HEK293 (cell line): ENCODE results near the gene CD55.

Source experiments
- CTCF ChIA-PET: fragments of 350-600 bp; formaldehyde crosslinking; extraction: SDS; loops from one replicate; lab custom pipeline; 2021; ENCODE audit warnings: antibody characterized with exemption; lab: Yijun Ruan, JAX
- POLR2A ChIA-PET: fragments of 300-600 bp; formaldehyde crosslinking; extraction: SDS; loops from one replicate; lab custom pipeline; 2020; ENCODE audit warnings: antibody characterized with exemption, inconsistent platforms; lab: Yijun Ruan, JAX
- H3K27ac ChIP-seq: fragments of 200-500 bp; sonication (Bioruptor generic); 2 replicates; pipeline ENCODE4 v1.5.1; 2014; ENCODE audit warnings: low read depth, low read length, control low read depth, inconsistent platforms; ENCODE audit errors: extremely low read depth
- H3K36me3 ChIP-seq, 2 experiments: fragments of 200-500 bp in 1 of 2; sonication (Bioruptor generic) in 1 of 2; 1 replicate in 1 of 2; 2 replicates in 1 of 2; pipeline ENCODE4 v1.5.1; 2014 to 2017; ENCODE audit warnings: inconsistent platforms in 2 of 2, low read length in 2 of 2; ENCODE audit not compliant: control insufficient read depth in 2 of 2, insufficient read depth in 1 of 2
- H3K4me1 ChIP-seq: fragments of 200-500 bp; sonication (Bioruptor generic); 2 replicates; pipeline ENCODE4 v1.5.1; 2014; ENCODE audit warnings: mild to moderate bottlenecking, low read length, inconsistent platforms; ENCODE audit not compliant: control insufficient read depth, insufficient read depth
- H3K4me3 ChIP-seq: 2 replicates; pipeline ENCODE4 v1.5.1; 2011; ENCODE audit warnings: low read depth, mild to moderate bottlenecking, control low read depth, low read length, moderate library complexity
- H3K9me3 ChIP-seq: fragments of 200-500 bp; sonication (Bioruptor generic); 2 replicates; pipeline ENCODE4 v1.5.1; 2014; ENCODE audit warnings: low read depth, low read length, inconsistent platforms; ENCODE audit not compliant: control insufficient read depth, insufficient read depth
- BCL11A ChIP-seq: fragments of 450-650 bp; formaldehyde crosslinking; IDR thresholded peaks from 2 replicates; pipeline ENCODE4 v1.5.1; 2016; ENCODE audit warnings: low read depth, missing biosample characterization, missing genetic modification characterization
- CTCF ChIP-seq: fragments of 450-650 bp; formaldehyde crosslinking; IDR thresholded peaks from 2 replicates; pipeline ENCODE4 v1.5.1; 2016; ENCODE audit warnings: missing biosample characterization, missing genetic modification characterization
- GLI4 ChIP-seq: fragments of 450-650 bp; formaldehyde crosslinking; IDR thresholded peaks from 2 replicates; pipeline ENCODE4 v1.5.1; 2016; ENCODE audit warnings: missing biosample characterization, missing genetic modification characterization
- HOXA7 ChIP-seq: sonication (generic); formaldehyde crosslinking; IDR thresholded peaks from 2 replicates; pipeline ENCODE4 v1.8.1; 2022; ENCODE audit warnings: missing genetic modification reagents, borderline replicate concordance
- KLF17 ChIP-seq: fragments of 450-650 bp; formaldehyde crosslinking; IDR thresholded peaks from 2 replicates; pipeline ENCODE4 v1.5.1; 2016; ENCODE audit warnings: missing biosample characterization, missing genetic modification characterization
- KLF8 ChIP-seq: fragments of 450-650 bp; formaldehyde crosslinking; IDR thresholded peaks from 2 replicates; pipeline ENCODE4 v1.5.1; 2016; ENCODE audit warnings: missing biosample characterization, missing genetic modification characterization
- RBAK ChIP-seq: fragments of 450-650 bp; formaldehyde crosslinking; IDR thresholded peaks from 2 replicates; pipeline ENCODE4 v1.5.1; 2016; ENCODE audit warnings: missing biosample characterization, missing genetic modification characterization
- SP2 ChIP-seq: fragments of 450-650 bp; formaldehyde crosslinking; IDR thresholded peaks from 2 replicates; pipeline ENCODE4 v1.5.1; 2016; ENCODE audit warnings: missing biosample characterization, missing genetic modification characterization
- TCF7L2 ChIP-seq: IDR thresholded peaks from 2 replicates; pipeline ENCODE4 v1.6.1; 2011; ENCODE audit warnings: low read depth, mild to moderate bottlenecking, inconsistent platforms, low read length, moderate library complexity, borderline replicate concordance
- TRIM28 ChIP-seq: IDR thresholded peaks from 2 replicates; pipeline ENCODE4 v1.6.1; 2011; ENCODE audit warnings: low read length, control low read depth, borderline replicate concordance
- ZBTB21 ChIP-seq: fragments of 450-650 bp; formaldehyde crosslinking; IDR thresholded peaks from 2 replicates; pipeline ENCODE4 v1.5.1; 2017; ENCODE audit warnings: missing biosample characterization, missing genetic modification characterization
- ZBTB7A ChIP-seq: fragments of 450-650 bp; formaldehyde crosslinking; IDR thresholded peaks from 2 replicates; pipeline ENCODE4 v1.5.1; 2016; ENCODE audit warnings: low read depth, missing biosample characterization, missing genetic modification characterization
- ZBTB8A ChIP-seq: fragments of 450-650 bp; formaldehyde crosslinking; IDR thresholded peaks from 2 replicates; pipeline ENCODE4 v1.5.1; 2016; ENCODE audit warnings: missing biosample characterization, missing genetic modification characterization
- ZFP3 ChIP-seq: fragments of 450-650 bp; formaldehyde crosslinking; IDR thresholded peaks from 2 replicates; pipeline ENCODE4 v1.5.1; 2016; ENCODE audit warnings: low read depth, missing biosample characterization, missing genetic modification characterization
- ZFP69B ChIP-seq: fragments of 450-650 bp; formaldehyde crosslinking; IDR thresholded peaks from 2 replicates; pipeline ENCODE4 v1.5.1; 2016; ENCODE audit warnings: missing biosample characterization, missing genetic modification characterization
- ZNF133 ChIP-seq: fragments of 450-650 bp; formaldehyde crosslinking; IDR thresholded peaks from 2 replicates; pipeline ENCODE4 v1.5.1; 2016; ENCODE audit warnings: missing biosample characterization, missing genetic modification characterization
- ZNF184 ChIP-seq: fragments of 450-650 bp; IDR thresholded peaks from 2 replicates; pipeline ENCODE4 v1.5.1; 2018; ENCODE audit warnings: missing biosample characterization, mild to moderate bottlenecking, missing genetic modification characterization
- ZNF23 ChIP-seq: fragments of 450-650 bp; formaldehyde crosslinking; IDR thresholded peaks from 2 replicates; pipeline ENCODE4 v1.5.1; 2016; ENCODE audit warnings: missing biosample characterization, missing genetic modification characterization, borderline replicate concordance
- ZNF391 ChIP-seq: fragments of 450-650 bp; formaldehyde crosslinking; IDR thresholded peaks from 2 replicates; pipeline ENCODE4 v1.5.1; 2016; ENCODE audit warnings: low read depth, missing biosample characterization, missing genetic modification characterization, borderline replicate concordance
- ZNF398 ChIP-seq: fragments of 450-650 bp; formaldehyde crosslinking; IDR thresholded peaks from 2 replicates; pipeline ENCODE4 v1.5.1; 2017; ENCODE audit warnings: missing biosample characterization, missing genetic modification characterization
- ZNF518A ChIP-seq: fragments of 450-650 bp; formaldehyde crosslinking; conservative IDR thresholded peaks from 2 replicates; pipeline ENCODE4 v1.5.1; 2016; ENCODE audit warnings: low read depth, missing biosample characterization, missing genetic modification characterization
- ZNF530 ChIP-seq: fragments of 450-650 bp; formaldehyde crosslinking; IDR thresholded peaks from 2 replicates; pipeline ENCODE4 v1.5.1; 2016; ENCODE audit warnings: low read depth, missing biosample characterization, missing genetic modification characterization
- ZNF571 ChIP-seq: fragments of 450-650 bp; formaldehyde crosslinking; IDR thresholded peaks from 2 replicates; pipeline ENCODE4 v1.5.0; 2017; ENCODE audit warnings: missing biosample characterization, missing genetic modification characterization
- ZNF629 ChIP-seq: fragments of 450-650 bp; formaldehyde crosslinking; IDR thresholded peaks from 2 replicates; pipeline ENCODE4 v1.5.1; 2017; ENCODE audit warnings: missing biosample characterization, missing genetic modification characterization
- ZNF658 ChIP-seq: fragments of 450-650 bp; formaldehyde crosslinking; IDR thresholded peaks from 2 replicates; pipeline ENCODE4; 2016; ENCODE audit warnings: missing biosample characterization, missing genetic modification characterization
- ZNF76 ChIP-seq: fragments of 450-650 bp; formaldehyde crosslinking; IDR thresholded peaks from 2 replicates; pipeline ENCODE4; 2016; ENCODE audit warnings: low read depth, missing biosample characterization, missing genetic modification characterization, borderline replicate concordance
- ZNF792 ChIP-seq: fragments of 450-650 bp; formaldehyde crosslinking; IDR thresholded peaks from 2 replicates; pipeline ENCODE4 v1.5.1; 2016; ENCODE audit warnings: missing biosample characterization, missing genetic modification characterization
- ZXDB ChIP-seq: fragments of 450-650 bp; formaldehyde crosslinking; IDR thresholded peaks from 2 replicates; pipeline ENCODE4 v1.5.1; 2016; ENCODE audit warnings: missing biosample characterization, missing genetic modification characterization

CD55 gene

GRCh38 chr1:207288315-207288714 lies 33.2 kb upstream of the CD55 start (continued):
- TF ChIP-seq ZBTB21 (no peak), ZBTB8A (no peak), TRIM28 (no peak), SP2 (tag by site-specific recombination) (no peak), KLF17 (tag by site-specific recombination) (no peak), CTCF (no peak), ZNF184 (tag by site-specific recombination) (no peak), ZXDB (tag by site-specific recombination) (no peak), ZNF530 (tag by site-specific recombination) (no peak), ZNF23 (tag by site-specific recombination) (no peak), ZNF391 (tag by site-specific recombination) (no peak), BCL11A (no peak), ZFP69B (tag by site-specific recombination) (no peak), ZFP3 (no peak)

- no peak for TF ChIP-seq ZNF530 (tag by site-specific recombination)
- no peak for TF ChIP-seq KLF8 (tag by site-specific recombination)
- no peak for TF ChIP-seq TCF7L2
- TF ChIP-seq ZNF571 (tag by site-specific recombination): no peak
- no peak for TF ChIP-seq GLI4
- TF ChIP-seq HOXA7 (CRISPR knock-in tag): no peak
- no peak for TF ChIP-seq ZBTB8A
- TF ChIP-seq ZBTB7A: no peak
- no peak for TF ChIP-seq ZFP69B (tag by site-specific recombination)
- no peak for TF ChIP-seq ZNF76 (tag by site-specific recombination)
- TF ChIP-seq ZNF398 (tag by site-specific recombination): no peak
- no peak for TF ChIP-seq RBAK
- TF ChIP-seq ZNF629 (tag by site-specific recombination): no peak
- no peak for TF ChIP-seq ZNF792
- no peak for TF ChIP-seq ZNF518A (tag by site-specific recombination)
- no peak for TF ChIP-seq ZNF658 (tag by site-specific recombination)
- TF ChIP-seq ZNF133: no peak
- H3K4me1 ChIP-seq: no peaks in the 10 kb centered on the region
- CTCF ChIA-PET: no interaction called here
- H3K4me3 ChIP-seq: no peak overlapping the region
- H3K27ac ChIP-seq: no peak overlapping the region
- H3K36me3 ChIP-seq: no peaks in the 10 kb centered on the region
- POLR2A ChIA-PET: no interaction called here
- H3K9me3 ChIP-seq: no peaks in the 10 kb centered on the region
Measured at GRCh38 chr1:207289756-207290155, 31.7 kb upstream of the CD55 start.
